GM12891 (cell line): ENCODE results near the gene PPP5C.

Source experiments
- POLR2AphosphoS5 ChIP-seq: IDR thresholded peaks from 2 replicates; pipeline ENCODE4 v1.6.1; 2011; ENCODE audit warnings: low read depth, low read length, control low read depth
- TAF1 ChIP-seq: IDR thresholded peaks from 2 replicates; pipeline ENCODE4 v1.6.1; 2011; ENCODE audit warnings: low read depth, low read length, control low read depth

- TF ChIP-seq TAF1, result no peak
- TF ChIP-seq POLR2AphosphoS5, result no peak
These were observed 40.4 kb upstream of the PPP5C start for GRCh38 chr19:46306501-46306900.
